ENCODE data around the gene CA5A.

- TF ChIP-seq CTCF (IDR thresholded peaks at IDR 0.05) (no peak), POLR2A (IDR thresholded peaks at IDR 0.05) (no peak), POLR2AphosphoS5 (IDR thresholded peaks at IDR 0.05) (no peak), EP300 (IDR thresholded peaks at IDR 0.05) (no peak)
Measured at GRCh38 chr16:87897521-87898505, 38.5 kb downstream of the CA5A start.

All from gastroesophageal sphincter (tissue), 3 donors.